Fibroblast of mammary gland (primary cell): Measurements from ENCODE around the gene ANAPC1.
A peak's percentile ranks its signal among the peaks of the same experiment; 100 is the strongest.

Experiments used
- DNase-seq: peaks from one replicate; pipeline ENCODE4 v3.0.0-alpha.2; 2010; ENCODE audit warnings: low read depth
- H3K4me3 ChIP-seq: 2 replicates; pipeline ENCODE4 v1.5.1; 2011; ENCODE audit warnings: low read depth, mild to moderate bottlenecking, low read length, moderate library complexity; ENCODE audit not compliant: control insufficient read depth
- TF ChIP-seq, protein P1 (sequence below): conservative IDR thresholded peaks from 2 replicates; pipeline ENCODE4 v1.5.1; 2011; ENCODE audit warnings: low read depth, low read length, inconsistent platforms; ENCODE audit not compliant: control insufficient read depth, insufficient read depth

Gene ANAPC1

DNA sequence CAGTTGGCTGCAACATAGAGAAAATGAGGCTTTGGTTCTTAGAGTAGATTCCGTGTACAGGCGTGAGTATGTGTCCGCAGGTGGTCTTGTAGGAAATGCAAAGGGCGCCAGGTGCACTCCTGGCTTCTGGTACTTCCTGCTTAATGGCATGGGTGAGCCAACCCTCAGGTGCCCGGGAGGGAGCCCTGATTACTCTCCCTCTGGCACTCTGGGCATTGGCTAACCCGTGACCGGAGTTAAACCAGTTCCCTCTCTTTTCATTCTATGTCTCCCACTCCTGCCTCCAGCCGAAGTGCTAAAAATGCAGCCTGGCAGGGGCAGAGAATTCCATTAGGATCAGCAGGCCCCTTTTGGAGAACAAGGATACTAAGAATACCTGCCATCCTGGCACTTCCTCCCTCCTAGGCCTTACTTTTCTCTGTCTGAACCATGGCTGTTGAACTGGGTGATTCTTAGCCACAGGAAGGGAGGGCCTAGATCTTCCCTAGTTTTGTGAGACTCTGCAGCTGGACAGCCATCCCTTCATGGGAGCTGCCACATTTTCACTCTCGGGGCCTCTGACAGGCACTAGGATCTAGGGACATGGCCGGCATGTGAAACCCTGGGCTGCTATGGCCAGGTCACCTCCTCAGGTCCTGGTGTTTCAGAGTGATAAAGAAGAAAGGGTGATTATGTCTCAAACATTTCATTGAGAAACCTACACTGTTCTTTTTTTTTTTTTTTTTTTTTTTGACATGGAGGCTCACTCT is 20.9 kb upstream of the ANAPC1 start:
- no peak for DNase-seq
- no peak overlapping the region for H3K4me3 ChIP-seq
- TF ChIP-seq, protein P1, sequence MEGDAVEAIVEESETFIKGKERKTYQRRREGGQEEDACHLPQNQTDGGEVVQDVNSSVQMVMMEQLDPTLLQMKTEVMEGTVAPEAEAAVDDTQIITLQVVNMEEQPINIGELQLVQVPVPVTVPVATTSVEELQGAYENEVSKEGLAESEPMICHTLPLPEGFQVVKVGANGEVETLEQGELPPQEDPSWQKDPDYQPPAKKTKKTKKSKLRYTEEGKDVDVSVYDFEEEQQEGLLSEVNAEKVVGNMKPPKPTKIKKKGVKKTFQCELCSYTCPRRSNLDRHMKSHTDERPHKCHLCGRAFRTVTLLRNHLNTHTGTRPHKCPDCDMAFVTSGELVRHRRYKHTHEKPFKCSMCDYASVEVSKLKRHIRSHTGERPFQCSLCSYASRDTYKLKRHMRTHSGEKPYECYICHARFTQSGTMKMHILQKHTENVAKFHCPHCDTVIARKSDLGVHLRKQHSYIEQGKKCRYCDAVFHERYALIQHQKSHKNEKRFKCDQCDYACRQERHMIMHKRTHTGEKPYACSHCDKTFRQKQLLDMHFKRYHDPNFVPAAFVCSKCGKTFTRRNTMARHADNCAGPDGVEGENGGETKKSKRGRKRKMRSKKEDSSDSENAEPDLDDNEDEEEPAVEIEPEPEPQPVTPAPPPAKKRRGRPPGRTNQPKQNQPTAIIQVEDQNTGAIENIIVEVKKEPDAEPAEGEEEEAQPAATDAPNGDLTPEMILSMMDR = no peak

GRCh38 chr2:111903930-111904439 is 20.0 kb upstream of the ANAPC1 start:
- no peak overlapping the region for H3K4me3 ChIP-seq
- DNase-seq = no peak
- TF ChIP-seq, protein P1 = no peak

DNA sequence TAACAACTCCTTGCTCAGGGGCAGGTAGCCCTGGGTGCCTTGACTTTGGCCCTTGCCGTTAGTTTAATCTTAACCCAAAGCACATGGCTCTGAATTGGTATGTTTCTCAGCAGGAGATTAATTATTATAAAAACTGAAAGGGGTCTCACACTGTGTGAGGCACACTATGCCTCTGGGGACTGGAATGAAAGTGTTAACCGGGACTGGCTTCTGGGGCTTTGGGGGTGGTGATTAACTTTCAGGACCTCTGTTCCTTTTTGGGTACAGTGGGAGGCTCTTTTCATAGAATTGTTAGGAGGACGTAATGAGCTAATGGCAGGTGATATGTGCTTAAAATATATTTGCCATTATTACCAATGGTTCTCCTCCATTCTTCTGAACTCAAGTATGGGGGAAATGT is 19.5 kb upstream of the ANAPC1 start:
- no peak for DNase-seq
- TF ChIP-seq, protein P1 = no peak
- no peak overlapping the region for H3K4me3 ChIP-seq

DNA sequence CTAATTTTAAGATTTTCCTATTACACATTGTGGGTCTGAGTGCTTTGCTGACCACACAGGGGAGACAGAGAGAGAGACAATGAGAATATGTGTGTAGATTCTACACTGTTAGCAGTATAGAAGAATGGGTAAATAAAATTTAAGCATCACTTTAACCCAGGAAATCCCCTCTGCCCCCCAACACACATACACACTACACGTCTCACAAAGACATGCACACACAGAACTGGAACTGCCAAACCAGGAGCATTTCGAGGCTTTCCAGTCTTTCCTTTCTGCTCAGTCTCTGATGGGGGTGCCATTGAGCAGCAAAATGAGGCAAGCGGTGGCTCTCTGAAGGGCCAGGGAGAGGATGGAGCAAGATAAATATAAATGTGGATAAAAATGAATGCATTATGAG is 16.9 kb upstream of the ANAPC1 start:
- DNase-seq = peak; percentile 43
- TF ChIP-seq, protein P1 = peak; percentile 40
- H3K4me3 ChIP-seq = no peak overlapping the region

DNA sequence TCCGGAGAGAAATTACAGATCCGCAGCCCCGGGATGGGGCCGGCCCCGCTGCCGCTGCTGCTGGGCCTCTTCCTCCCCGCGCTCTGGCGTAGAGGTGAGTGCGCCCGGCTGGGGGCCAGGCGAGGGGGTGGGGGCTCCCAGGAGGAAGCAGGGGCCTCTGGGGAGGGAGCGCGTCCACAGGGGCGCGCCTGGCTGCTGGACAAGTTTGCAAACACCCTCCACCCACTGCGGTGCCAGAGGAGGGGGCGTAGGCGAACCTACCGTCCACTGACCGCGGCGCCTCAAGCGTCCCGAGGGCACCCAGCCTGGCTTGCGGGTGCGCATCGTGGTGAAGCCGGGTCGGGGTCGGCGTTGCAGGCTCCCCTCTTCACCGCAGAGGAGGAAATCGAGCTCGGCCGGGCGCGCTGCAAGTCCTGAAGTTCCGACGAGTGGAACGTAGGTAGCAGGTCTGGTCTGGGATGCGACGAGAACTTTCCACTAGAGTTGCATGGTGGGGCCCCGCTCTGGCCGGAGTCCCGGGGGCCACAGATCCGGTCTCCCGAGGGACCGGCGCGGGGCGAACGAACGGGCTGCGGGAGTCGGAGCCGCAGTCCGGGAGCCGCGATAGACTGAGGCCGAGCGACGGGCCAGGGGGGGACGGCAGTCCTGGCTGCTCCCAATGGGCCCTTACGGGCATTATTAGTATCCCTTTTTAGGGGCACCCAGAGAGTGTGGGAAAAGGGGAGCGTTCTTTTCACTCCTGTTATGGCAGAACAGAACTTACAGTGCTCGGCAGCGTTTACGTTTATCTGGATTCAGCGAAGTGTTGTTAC is 14.9 kb upstream of the ANAPC1 start:
- H3K4me3 ChIP-seq = peak overlapping the region; percentile 46
- TF ChIP-seq, protein P1 = no peak
- DNase-seq = no peak

DNA sequence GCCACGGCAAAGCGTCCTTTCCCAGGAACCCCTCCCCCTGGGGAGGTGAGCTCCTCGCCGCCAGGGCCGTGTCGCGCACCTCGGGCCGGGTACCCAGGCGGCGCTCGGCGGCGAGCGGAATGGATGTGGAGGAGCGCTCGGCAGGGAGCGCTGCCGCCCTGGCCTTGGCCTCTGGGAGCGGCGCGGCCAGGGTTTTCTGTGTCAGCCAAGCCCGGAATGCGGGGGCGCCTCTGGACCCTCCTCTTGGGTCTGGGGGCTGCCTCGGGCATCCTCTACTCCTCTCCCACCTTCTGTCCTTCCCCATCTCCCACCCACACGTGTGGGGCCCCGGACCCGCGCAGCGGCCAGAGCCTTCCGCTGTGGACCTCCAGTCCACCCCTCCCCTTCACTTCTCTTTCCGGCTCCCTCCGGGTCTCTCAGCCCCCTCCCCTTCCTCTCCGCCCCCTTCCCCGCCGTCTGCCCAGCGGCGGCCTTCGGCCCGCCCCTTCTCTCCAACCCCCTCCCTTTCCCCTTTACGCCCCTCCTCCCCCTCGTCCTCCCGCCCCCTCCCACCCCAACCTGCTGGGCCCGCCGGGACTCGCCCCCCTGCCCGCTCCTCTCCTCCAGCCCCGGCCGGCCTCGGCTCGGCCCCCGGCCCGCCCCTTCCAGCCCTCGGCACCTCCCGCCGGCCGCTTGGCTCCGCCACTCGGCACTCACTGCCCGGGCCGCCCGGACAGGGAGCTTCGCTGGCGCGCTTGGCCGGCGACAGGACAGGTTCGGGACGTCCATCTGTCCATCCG is 14.1 kb upstream of the ANAPC1 start, which contains the start of gene MERTK:
MERTK (plus strand) TSS at position 684 of the 779 bp plus-strand sequence. CDS start 129 bp downstream, outside the sequence.
- peak within 1 kb of the TSS; percentile 56 for H3K4me3 ChIP-seq
- peak; percentile 28 for DNase-seq
- TF ChIP-seq, protein P1 = no peak
